Osteoblast (primary cell): ENCODE results near the gene GYS2. TPM values are rescaled to one million over a fixed set of nuclear protein-coding genes. Genes with fewer than 3 reads are reported as not detected.
A peak's percentile ranks its signal among the peaks of the same experiment; 100 is the strongest.

Experiments used
- DNase-seq: peaks from one replicate; pipeline ENCODE4 v3.0.0; 2011; ENCODE audit warnings: low spot score, mixed read lengths; ENCODE audit not compliant: insufficient read length; ENCODE audit errors: missing footprints
- H2AFZ ChIP-seq: 2 replicates; pipeline ENCODE4 v1.6.0; 2011; ENCODE audit warnings: mild to moderate bottlenecking, low read length
- H3K27ac ChIP-seq: 2 replicates; pipeline ENCODE4 v1.5.1; 2011; ENCODE audit warnings: mild to moderate bottlenecking, low read depth, low read length, moderate library complexity
- H3K27me3 ChIP-seq: 2 replicates; pipeline ENCODE4 v1.6.0; 2012; ENCODE audit warnings: mild to moderate bottlenecking, control low read depth, inconsistent platforms, low read length, moderate library complexity; ENCODE audit not compliant: insufficient read depth
- H3K36me3 ChIP-seq: 2 replicates; pipeline ENCODE4 v1.5.1; 2011; ENCODE audit warnings: mild to moderate bottlenecking, low read length, control low read depth, moderate library complexity; ENCODE audit not compliant: insufficient read depth
- H3K4me1 ChIP-seq: 2 replicates; pipeline ENCODE4 v1.5.1; 2011; ENCODE audit warnings: mild to moderate bottlenecking, low read length, control low read depth, moderate library complexity; ENCODE audit not compliant: insufficient read depth
- H3K4me2 ChIP-seq: 2 replicates; pipeline ENCODE4 v1.6.0; 2011; ENCODE audit warnings: mild to moderate bottlenecking, low read length; ENCODE audit not compliant: insufficient read depth
- H3K4me3 ChIP-seq: fragments of 200-600 bp; sonication (generic); 3 replicates; pipeline ENCODE4 v1.5.1; 2012; ENCODE audit warnings: mild to moderate bottlenecking, low read length, inconsistent platforms; ENCODE audit not compliant: insufficient read depth
- H3K79me2 ChIP-seq: 2 replicates; pipeline ENCODE4 v1.6.0; 2012; ENCODE audit warnings: mild to moderate bottlenecking, low read length, control low read depth, inconsistent platforms; ENCODE audit not compliant: insufficient read depth
- H3K9me3 ChIP-seq: 2 replicates; pipeline ENCODE4 v1.5.1; 2011; ENCODE audit warnings: low read depth, low read length, control low read depth
- H4K20me1 ChIP-seq: 2 replicates; pipeline ENCODE4 v1.6.0; 2012; ENCODE audit warnings: mild to moderate bottlenecking, low read length, control low read depth; ENCODE audit not compliant: insufficient read depth
- CTCF ChIP-seq: IDR thresholded peaks from 2 replicates; pipeline ENCODE4 v1.5.1; 2011; ENCODE audit warnings: mild to moderate bottlenecking, low read depth, low read length, moderate library complexity; ENCODE audit errors: extremely low read depth
- total RNA-seq: library from RNA; depleted of rRNA; stranded (reverse); fragments of >200 nt; gene quantifications from 2 replicates; pipeline ENCODE4 v1.2.3, GENCODE V29; 2012

Gene GYS2
- total RNA-seq, 1 donor, result not detected

GRCh38 chr12:21566223-21566906, 38.3 kb downstream of the GYS2 start:
- Histone ChIP-seq H2AFZ (no peak overlapping the region), H4K20me1 (no peaks in the 10 kb centered on the region), H3K79me2 (no peaks in the 10 kb centered on the region), H3K27ac (no peak overlapping the region), H3K27me3 (no peaks in the 10 kb centered on the region), H3K9me3 (no peaks in the 10 kb centered on the region), H3K4me3 (no peak overlapping the region), H3K4me1 (no peaks in the 10 kb centered on the region), H3K36me3 (no peaks in the 10 kb centered on the region), H3K4me2 (no peak overlapping the region)
- DNase-seq, result no peak
- TF ChIP-seq CTCF, result no peak

- TF ChIP-seq CTCF, result no peak
- Histone ChIP-seq H2AFZ (no peak overlapping the region), H3K4me1 (peaks cover 7% of the 10 kb centered on the region), H3K27me3 (no peaks in the 10 kb centered on the region), H4K20me1 (no peaks in the 10 kb centered on the region), H3K4me3 (no peak overlapping the region), H3K27ac (no peak overlapping the region), H3K9me3 (no peaks in the 10 kb centered on the region), H3K79me2 (no peaks in the 10 kb centered on the region), H3K4me2 (no peak overlapping the region), H3K36me3 (no peaks in the 10 kb centered on the region)
- DNase-seq, result no peak
Observed at GRCh38 chr12:21562859-21563258, 41.8 kb downstream of the GYS2 start.

GRCh38 chr12:21561158-21561557, 43.5 kb downstream of the GYS2 start:
- no peaks in the 10 kb centered on the region for H3K36me3 ChIP-seq
- H3K9me3 ChIP-seq, result no peaks in the 10 kb centered on the region
- no peak overlapping the region for H3K27ac ChIP-seq
- no peak overlapping the region for H2AFZ ChIP-seq
- TF ChIP-seq CTCF, result no peak
- H3K27me3 ChIP-seq, result no peaks in the 10 kb centered on the region
- H3K4me1 ChIP-seq, result peaks cover 7% of the 10 kb centered on the region
- DNase-seq, result no peak
- H3K4me3 ChIP-seq, result no peak overlapping the region
- no peaks in the 10 kb centered on the region for H3K79me2 ChIP-seq
- no peaks in the 10 kb centered on the region for H4K20me1 ChIP-seq
- no peak overlapping the region for H3K4me2 ChIP-seq

GRCh38 chr12:21559855-21560569, 44.6 kb downstream of the GYS2 start:
- Histone ChIP-seq H3K27ac (no peak overlapping the region), H3K9me3 (no peaks in the 10 kb centered on the region), H3K4me1 (peaks cover 7% of the 10 kb centered on the region), H3K36me3 (no peaks in the 10 kb centered on the region), H3K79me2 (no peaks in the 10 kb centered on the region), H3K27me3 (no peaks in the 10 kb centered on the region), H4K20me1 (no peaks in the 10 kb centered on the region), H3K4me2 (no peak overlapping the region), H3K4me3 (no peak overlapping the region), H2AFZ (no peak overlapping the region)
- no peak for TF ChIP-seq CTCF
- peak; percentile 64 for DNase-seq
